HG03575 (cell line): ENCODE data around the gene ADAR.

ENCODE experiments used
- ATAC-seq: cut with Tn5 transposase; IDR thresholded peaks from one replicate; pipeline ENCODE4 v1.9.1; 2021; ENCODE audit not compliant: unreplicated experiment, insufficient number of reproducible peaks, low FRiP score; ENCODE audit errors: extremely low read depth

Gene ADAR

DNA sequence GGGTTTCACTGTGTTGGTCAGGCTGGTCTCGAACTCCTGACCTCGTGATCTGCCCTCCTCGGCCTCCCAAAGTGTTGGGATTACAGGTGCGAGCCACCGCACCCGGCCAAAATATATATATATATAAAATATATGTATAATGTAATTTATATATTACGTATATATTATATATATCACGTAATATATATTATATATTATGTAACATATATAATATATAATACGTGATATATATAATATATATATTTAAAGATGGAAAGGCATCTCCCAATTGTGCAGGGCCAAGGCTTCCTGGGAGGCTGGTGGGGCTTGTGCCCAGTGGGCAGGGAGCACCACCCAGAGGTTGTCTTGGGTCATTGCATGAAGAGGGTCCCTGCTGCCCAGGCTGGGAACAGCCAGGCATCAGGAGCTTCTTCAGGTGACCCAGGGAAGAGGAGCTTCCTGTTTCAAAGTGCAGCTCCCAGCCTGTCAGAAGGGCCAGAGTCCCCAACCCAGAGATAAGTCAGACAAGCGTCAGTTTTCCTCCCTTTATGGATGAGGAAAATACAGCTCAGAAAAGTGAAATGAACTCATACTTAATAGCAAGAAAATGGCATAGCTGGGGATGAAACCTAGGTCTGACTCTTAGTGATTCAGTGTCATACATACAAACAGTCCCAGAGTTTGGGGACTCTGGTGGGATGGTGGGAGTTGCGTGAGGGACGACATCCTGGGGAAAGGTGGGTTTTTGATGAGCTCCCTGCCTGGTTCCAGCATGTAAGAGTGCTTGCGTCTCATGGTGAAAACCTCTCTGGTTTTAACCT lies 61.5 kb downstream of the ADAR start:
- no peak for ATAC-seq

DNA sequence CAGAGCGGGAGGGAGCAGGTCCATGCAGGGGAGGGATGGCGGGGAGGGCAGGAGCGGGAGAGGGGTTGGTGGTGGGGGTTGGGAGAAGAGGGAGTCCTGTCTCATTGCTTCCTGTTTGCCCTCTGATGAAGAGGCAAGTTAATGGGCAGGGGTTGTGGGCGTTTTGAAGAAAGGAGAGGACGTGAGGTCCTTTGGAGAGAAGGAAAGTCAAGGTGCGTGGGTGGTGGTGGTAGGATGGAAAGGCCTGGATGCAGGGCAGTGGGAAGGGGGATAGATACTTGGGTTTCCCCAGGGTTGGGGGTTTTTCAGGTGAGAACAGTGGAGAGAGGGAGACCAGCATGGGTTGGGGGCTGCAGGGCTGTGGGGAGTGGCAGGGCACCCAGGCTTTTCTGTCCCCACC lies 66.8 kb downstream of the ADAR start:
- ATAC-seq: no peak

DNA sequence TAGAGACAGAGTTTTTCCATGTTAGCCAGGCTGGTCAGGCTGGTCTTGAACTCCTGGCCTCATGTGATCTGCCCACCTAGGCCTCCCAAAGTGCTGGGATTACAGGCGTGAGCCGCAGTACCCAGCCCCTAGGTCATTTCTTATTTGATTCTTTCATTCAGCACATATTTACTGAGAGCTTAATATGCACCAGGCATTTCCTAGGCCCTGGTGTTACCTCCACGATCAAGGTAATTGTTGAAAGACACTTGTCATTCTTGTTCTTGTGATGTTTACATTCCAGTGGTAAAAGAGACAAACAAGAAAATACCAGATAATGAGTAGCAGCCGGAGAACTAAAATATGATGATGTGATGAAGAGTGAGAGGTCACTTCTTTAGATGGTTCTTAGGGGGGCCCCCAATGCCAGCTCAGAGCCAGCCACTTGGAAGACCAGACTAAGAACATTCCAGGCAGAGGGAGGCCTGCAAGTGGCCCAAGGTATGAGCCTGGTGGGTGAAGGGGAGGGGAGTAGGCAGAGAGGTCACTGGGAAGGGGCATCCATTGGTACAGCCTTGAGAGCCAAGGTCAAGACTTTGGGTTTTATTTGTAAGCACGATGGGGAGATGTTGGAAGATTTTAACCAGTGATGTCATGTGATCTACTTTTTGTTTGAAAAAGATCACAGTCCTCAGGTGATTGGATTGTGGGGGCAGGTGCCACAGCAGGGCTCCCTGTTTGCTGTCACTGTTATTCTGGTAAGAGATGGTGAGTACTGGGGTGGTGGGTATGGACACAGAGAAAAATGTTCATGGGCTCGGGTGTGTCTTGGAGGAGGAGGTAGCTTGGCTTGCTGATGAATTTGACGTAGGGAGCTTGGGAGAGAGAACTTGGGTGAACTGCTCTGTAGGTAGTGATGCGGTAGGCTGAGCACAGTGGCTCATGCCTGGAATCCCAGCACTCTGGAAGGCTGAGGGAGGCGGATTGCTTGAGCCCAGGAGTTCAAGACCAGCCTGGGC lies 68.2 kb downstream of the ADAR start:
- ATAC-seq: no peak

- ATAC-seq: no peak
Measured at GRCh38 chr1:154536570-154536969, 71.4 kb downstream of the ADAR start.

GRCh38 chr1:154533952-154534844 lies 73.8 kb downstream of the ADAR start:
- no peak for ATAC-seq
